Measurements from ENCODE around the gene OASL. TPM values are rescaled to one million over a fixed set of nuclear protein-coding genes. Genes with fewer than 3 reads are reported as not detected.

Gene OASL
- total RNA-seq, 6 donors from 2014 or later: 5.2 to 24.2 (median 17.2) TPM

GRCh38 chr12:120994589-120995337 lies 44.3 kb downstream of the OASL start:
- Histone ChIP-seq H3K36me3 (no peaks in the 10 kb centered on the region), H3K4me3 (no peak overlapping the region), H3K27me3 (no peaks in the 10 kb centered on the region), H3K9me3 (no peaks in the 10 kb centered on the region), H3K4me1 (peaks cover 0 to 4% (median 0%) of the 10 kb centered on the region in 4 donors), H3K27ac (no peak overlapping the region)
- ATAC-seq (ENCODE audit: low FRiP score in 2 of 2) (no peak), DNase-seq (no peak)
- 82 to 95% methylated on average over 2 of the region's 2 CpGs for WGBS, 2 donors
- TF ChIP-seq POLR2A (IDR thresholded peaks at IDR 0.05): no peak
- no peak for TF ChIP-seq EP300 (IDR thresholded peaks at IDR 0.05)

GRCh38 chr12:120994059-120994458 lies 45.0 kb downstream of the OASL start:
- WGBS, 2 donors: 87 to 93% methylated on average over 14 to 15 of the region's 15 CpGs
- no peaks in the 10 kb centered on the region for H3K9me3 ChIP-seq
- peak in 1 of 2 donors; percentile 69 for DNase-seq
- H3K36me3 ChIP-seq: no peaks in the 10 kb centered on the region
- no peak for ATAC-seq (ENCODE audit: low FRiP score in 2 of 2)
- H3K27ac ChIP-seq: no peak overlapping the region
- H3K4me1 ChIP-seq: no peaks in the 10 kb centered on the region
- H3K27me3 ChIP-seq: no peaks in the 10 kb centered on the region
- no peak overlapping the region for H3K4me3 ChIP-seq
- TF ChIP-seq EP300 (IDR thresholded peaks at IDR 0.05) (no peak), POLR2A (IDR thresholded peaks at IDR 0.05) (no peak), POLR2AphosphoS5 (IDR thresholded peaks at IDR 0.05) (no peak)
- TF ChIP-seq, protein P1, sequence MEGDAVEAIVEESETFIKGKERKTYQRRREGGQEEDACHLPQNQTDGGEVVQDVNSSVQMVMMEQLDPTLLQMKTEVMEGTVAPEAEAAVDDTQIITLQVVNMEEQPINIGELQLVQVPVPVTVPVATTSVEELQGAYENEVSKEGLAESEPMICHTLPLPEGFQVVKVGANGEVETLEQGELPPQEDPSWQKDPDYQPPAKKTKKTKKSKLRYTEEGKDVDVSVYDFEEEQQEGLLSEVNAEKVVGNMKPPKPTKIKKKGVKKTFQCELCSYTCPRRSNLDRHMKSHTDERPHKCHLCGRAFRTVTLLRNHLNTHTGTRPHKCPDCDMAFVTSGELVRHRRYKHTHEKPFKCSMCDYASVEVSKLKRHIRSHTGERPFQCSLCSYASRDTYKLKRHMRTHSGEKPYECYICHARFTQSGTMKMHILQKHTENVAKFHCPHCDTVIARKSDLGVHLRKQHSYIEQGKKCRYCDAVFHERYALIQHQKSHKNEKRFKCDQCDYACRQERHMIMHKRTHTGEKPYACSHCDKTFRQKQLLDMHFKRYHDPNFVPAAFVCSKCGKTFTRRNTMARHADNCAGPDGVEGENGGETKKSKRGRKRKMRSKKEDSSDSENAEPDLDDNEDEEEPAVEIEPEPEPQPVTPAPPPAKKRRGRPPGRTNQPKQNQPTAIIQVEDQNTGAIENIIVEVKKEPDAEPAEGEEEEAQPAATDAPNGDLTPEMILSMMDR (IDR thresholded peaks at IDR 0.05): no peak

DNA sequence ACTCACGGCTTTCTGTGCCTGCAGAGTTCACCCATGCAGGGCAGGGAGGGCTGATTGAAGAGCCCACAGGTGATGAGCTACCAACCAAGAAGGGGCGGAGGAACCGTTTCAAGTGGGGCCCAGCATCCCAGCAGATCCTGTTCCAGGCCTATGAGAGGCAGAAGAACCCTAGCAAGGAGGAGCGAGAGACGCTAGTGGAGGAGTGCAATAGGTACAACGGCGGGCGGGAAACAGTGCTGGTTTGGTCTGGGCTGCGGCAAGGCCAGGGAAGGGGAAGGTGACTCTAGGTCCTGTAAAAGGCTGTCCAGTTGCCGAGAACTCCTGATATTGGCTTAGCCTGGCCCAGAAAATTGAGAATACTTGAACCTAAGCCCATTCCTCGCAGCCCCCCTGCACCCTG lies 45.5 kb downstream of the OASL start:
- Histone ChIP-seq H3K4me1 (no peaks in the 10 kb centered on the region), H3K9me3 (no peaks in the 10 kb centered on the region), H3K27ac (no peak overlapping the region), H3K27me3 (no peaks in the 10 kb centered on the region), H3K4me3 (no peak overlapping the region), H3K36me3 (no peaks in the 10 kb centered on the region)
- DNase-seq (no peak), ATAC-seq (ENCODE audit: low FRiP score in 2 of 2) (no peak)
- 79 to 93% methylated on average over 11 of the region's 11 CpGs for WGBS, 2 donors
- TF ChIP-seq, protein P1 (IDR thresholded peaks at IDR 0.05): no peak
- TF ChIP-seq EP300 (IDR thresholded peaks at IDR 0.05) (no peak), POLR2A (IDR thresholded peaks at IDR 0.05) (no peak), POLR2AphosphoS5 (IDR thresholded peaks at IDR 0.05) (no peak)

GRCh38 chr12:120992989-120993388 lies 46.1 kb downstream of the OASL start:
- ATAC-seq (ENCODE audit: low FRiP score in 2 of 2) (no peak), DNase-seq (no peak)
- WGBS, 2 donors: 87 to 100% methylated on average over 1 of the region's 1 CpG
- H3K27me3 ChIP-seq: no peaks in the 10 kb centered on the region
- no peaks in the 10 kb centered on the region for H3K36me3 ChIP-seq
- H3K4me1 ChIP-seq: no peaks in the 10 kb centered on the region
- no peaks in the 10 kb centered on the region for H3K9me3 ChIP-seq
- TF ChIP-seq, protein P1 (IDR thresholded peaks at IDR 0.05): no peak
- no peak for TF ChIP-seq POLR2AphosphoS5 (IDR thresholded peaks at IDR 0.05)
- no peak for TF ChIP-seq POLR2A (IDR thresholded peaks at IDR 0.05)
- TF ChIP-seq EP300 (IDR thresholded peaks at IDR 0.05): no peak
- H3K4me3 ChIP-seq: no peak overlapping the region
- no peak overlapping the region for H3K27ac ChIP-seq

GRCh38 chr12:120991965-120992364 lies 47.1 kb downstream of the OASL start:
- Histone ChIP-seq H3K27ac (no peak overlapping the region), H3K36me3 (no peaks in the 10 kb centered on the region), H3K4me1 (no peaks in the 10 kb centered on the region), H3K9me3 (no peaks in the 10 kb centered on the region), H3K4me3 (no peak overlapping the region), H3K27me3 (no peaks in the 10 kb centered on the region)
- TF ChIP-seq, protein P1 (IDR thresholded peaks at IDR 0.05): no peak
- TF ChIP-seq POLR2AphosphoS5 (IDR thresholded peaks at IDR 0.05): no peak
- no peak for TF ChIP-seq POLR2A (IDR thresholded peaks at IDR 0.05)
- TF ChIP-seq EP300 (IDR thresholded peaks at IDR 0.05): no peak
- ATAC-seq (ENCODE audit: low FRiP score in 2 of 2) (no peak), DNase-seq (no peak)

Data from upper lobe of left lung (tissue), 6 donors.